Suprapubic skin (tissue), 4 donors: Measurements from ENCODE around the gene FBXL3. TPM values are rescaled to one million over a fixed set of nuclear protein-coding genes. Genes with fewer than 3 reads are reported as not detected.

ENCODE experiments used
- DNase-seq, 2 donors: peaks; one replicate each; pipeline ENCODE4 v3.0.0-alpha.2; 2019; ENCODE audit warnings: low spot score in 2 of 2
- H3K27ac ChIP-seq: fragments of 200-600 bp; sonication (generic); one replicate; pipeline ENCODE4 v1.5.1; 2019
- H3K27me3 ChIP-seq: fragments of 200-600 bp; sonication (generic); one replicate; pipeline ENCODE4 v1.5.1; 2019
- H3K36me3 ChIP-seq: fragments of 200-600 bp; sonication (generic); one replicate; pipeline ENCODE4 v1.5.1; 2019
- H3K4me1 ChIP-seq: fragments of 200-600 bp; sonication (generic); one replicate; pipeline ENCODE4 v1.5.1; 2019
- H3K4me3 ChIP-seq: fragments of 200-600 bp; sonication (generic); one replicate; pipeline ENCODE4 v1.5.1; 2019; ENCODE audit warnings: mild to moderate bottlenecking
- H3K9me3 ChIP-seq: fragments of 200-600 bp; sonication (generic); one replicate; pipeline ENCODE4 v1.5.1; 2019
- EP300 ChIP-seq: sonication (generic); formaldehyde crosslinking; IDR thresholded peaks from one replicate; pipeline ENCODE4 v1.6.1; 2017; ENCODE audit warnings: antibody characterized with exemption
- POLR2A ChIP-seq, 2 donors: fragments of 450-650 bp; IDR thresholded peaks; one replicate each; pipeline ENCODE4 v1.6.1; 2017; ENCODE audit warnings: antibody characterized with exemption in 2 of 2, mild to moderate bottlenecking in 2 of 2, moderate library complexity in 2 of 2
- POLR2AphosphoS5 ChIP-seq, 3 donors: sonication (generic); formaldehyde crosslinking; IDR thresholded peaks; one replicate each; pipeline ENCODE4 v1.6.1; 2017; ENCODE audit warnings: antibody characterized with exemption in 3 of 3
- WGBS: methylation state at CpG from one replicate; pipeline ENCODE4 v1.1.5; 2018; 5-methylcytosine and 5-hydroxymethylcytosine counted together
- total RNA-seq, 4 donors: library from RNA; depleted of rRNA; stranded (reverse); fragments of >200 nt; gene quantifications; one replicate each; pipeline ENCODE4 v1.1.0, GENCODE V29; 2016
- TF ChIP-seq, protein P1 (sequence below), 2 donors: fragments of 200-600 bp in 1 of 2; fragments of 450-650 bp in 1 of 2; sonication (generic) in 1 of 2; IDR thresholded peaks; one replicate each; pipeline ENCODE4 v1.5.1; 2016 to 2019; ENCODE audit warnings: antibody characterized with exemption in 2 of 2, mild to moderate bottlenecking in 1 of 2, moderate library complexity in 1 of 2

Gene FBXL3
- total RNA-seq, 4 donors from 2014 or later, result 59.1 to 86.2 (median 69.1) TPM

GRCh38 chr13:77047649-77048343 is 20.8 kb upstream of the FBXL3 start:
- Histone ChIP-seq H3K36me3 (peaks cover 70% of the 10 kb centered on the region), H3K9me3 (no peaks in the 10 kb centered on the region), H3K27me3 (no peaks in the 10 kb centered on the region), H3K4me1 (no peaks in the 10 kb centered on the region), H3K27ac (no peak overlapping the region), H3K4me3 (no peak overlapping the region)
- no peak for DNase-seq
- WGBS, result 92% methylated on average over 8 of the region's 8 CpGs
- TF ChIP-seq EP300, result no peak
- no peak for TF ChIP-seq POLR2A (IDR thresholded peaks at IDR 0.05)
- TF ChIP-seq POLR2AphosphoS5 (IDR thresholded peaks at IDR 0.05), result no peak
- TF ChIP-seq, protein P1, sequence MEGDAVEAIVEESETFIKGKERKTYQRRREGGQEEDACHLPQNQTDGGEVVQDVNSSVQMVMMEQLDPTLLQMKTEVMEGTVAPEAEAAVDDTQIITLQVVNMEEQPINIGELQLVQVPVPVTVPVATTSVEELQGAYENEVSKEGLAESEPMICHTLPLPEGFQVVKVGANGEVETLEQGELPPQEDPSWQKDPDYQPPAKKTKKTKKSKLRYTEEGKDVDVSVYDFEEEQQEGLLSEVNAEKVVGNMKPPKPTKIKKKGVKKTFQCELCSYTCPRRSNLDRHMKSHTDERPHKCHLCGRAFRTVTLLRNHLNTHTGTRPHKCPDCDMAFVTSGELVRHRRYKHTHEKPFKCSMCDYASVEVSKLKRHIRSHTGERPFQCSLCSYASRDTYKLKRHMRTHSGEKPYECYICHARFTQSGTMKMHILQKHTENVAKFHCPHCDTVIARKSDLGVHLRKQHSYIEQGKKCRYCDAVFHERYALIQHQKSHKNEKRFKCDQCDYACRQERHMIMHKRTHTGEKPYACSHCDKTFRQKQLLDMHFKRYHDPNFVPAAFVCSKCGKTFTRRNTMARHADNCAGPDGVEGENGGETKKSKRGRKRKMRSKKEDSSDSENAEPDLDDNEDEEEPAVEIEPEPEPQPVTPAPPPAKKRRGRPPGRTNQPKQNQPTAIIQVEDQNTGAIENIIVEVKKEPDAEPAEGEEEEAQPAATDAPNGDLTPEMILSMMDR (IDR thresholded peaks at IDR 0.05), result no peak

GRCh38 chr13:77042566-77043177 is 15.7 kb upstream of the FBXL3 start:
- WGBS, result 64% methylated on average over 5 of the region's 5 CpGs
- H3K27ac ChIP-seq, result no peak overlapping the region
- no peaks in the 10 kb centered on the region for H3K4me1 ChIP-seq
- TF ChIP-seq EP300 (no peak), POLR2AphosphoS5 (IDR thresholded peaks at IDR 0.05) (no peak), POLR2A (IDR thresholded peaks at IDR 0.05) (no peak)
- TF ChIP-seq, protein P1 (IDR thresholded peaks at IDR 0.05), result no peak
- H3K36me3 ChIP-seq, result peaks cover 23% of the 10 kb centered on the region
- no peak overlapping the region for H3K4me3 ChIP-seq
- H3K27me3 ChIP-seq, result no peaks in the 10 kb centered on the region
- DNase-seq, result no peak
- H3K9me3 ChIP-seq, result no peaks in the 10 kb centered on the region

DNA sequence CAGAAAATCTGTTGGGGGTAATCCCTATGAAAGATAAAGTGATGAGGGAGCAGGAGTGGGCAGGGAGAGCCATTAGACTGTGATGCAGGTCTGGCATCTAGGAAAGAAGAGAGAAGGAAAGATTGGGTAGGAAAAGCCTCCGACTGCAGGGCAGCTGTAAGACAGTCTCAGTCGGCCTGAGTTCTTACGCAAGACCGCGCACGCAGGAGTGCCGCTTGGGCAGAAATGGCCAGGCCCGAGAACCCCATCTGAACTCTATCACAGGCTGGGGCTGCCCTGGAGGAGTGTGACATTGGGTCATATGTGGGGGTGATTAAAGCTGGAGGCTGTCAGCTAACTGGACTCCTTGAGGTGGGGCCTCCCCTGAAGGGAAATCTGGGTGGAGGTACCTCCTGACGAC is 13.9 kb upstream of the FBXL3 start:
- no peak overlapping the region for H3K27ac ChIP-seq
- H3K9me3 ChIP-seq, result no peaks in the 10 kb centered on the region
- no peak for DNase-seq
- H3K36me3 ChIP-seq, result peaks cover 11% of the 10 kb centered on the region
- TF ChIP-seq POLR2A (IDR thresholded peaks at IDR 0.05) (no peak), POLR2AphosphoS5 (IDR thresholded peaks at IDR 0.05) (no peak)
- TF ChIP-seq, protein P1 (IDR thresholded peaks at IDR 0.05), result no peak
- no peaks in the 10 kb centered on the region for H3K27me3 ChIP-seq
- no peaks in the 10 kb centered on the region for H3K4me1 ChIP-seq
- no peak overlapping the region for H3K4me3 ChIP-seq
- 87% methylated on average over 9 of the region's 9 CpGs for WGBS

GRCh38 chr13:77040076-77040475 is 13.1 kb upstream of the FBXL3 start:
- Histone ChIP-seq H3K9me3 (no peaks in the 10 kb centered on the region), H3K27me3 (no peaks in the 10 kb centered on the region), H3K4me3 (no peak overlapping the region), H3K36me3 (peaks cover 8% of the 10 kb centered on the region), H3K27ac (no peak overlapping the region), H3K4me1 (no peaks in the 10 kb centered on the region)
- 93% methylated on average over 7 of the region's 7 CpGs for WGBS
- DNase-seq, result no peak
- TF ChIP-seq POLR2A (IDR thresholded peaks at IDR 0.05) (no peak), POLR2AphosphoS5 (IDR thresholded peaks at IDR 0.05) (no peak), EP300 (no peak)
- TF ChIP-seq, protein P1 (IDR thresholded peaks at IDR 0.05), result no peak

- no peaks in the 10 kb centered on the region for H3K4me1 ChIP-seq
- peaks cover 1% of the 10 kb centered on the region for H3K36me3 ChIP-seq
- no peaks in the 10 kb centered on the region for H3K9me3 ChIP-seq
- no peak for TF ChIP-seq EP300
- TF ChIP-seq, protein P1 (IDR thresholded peaks at IDR 0.05), result no peak
- no peak for TF ChIP-seq POLR2A (IDR thresholded peaks at IDR 0.05)
- TF ChIP-seq POLR2AphosphoS5 (IDR thresholded peaks at IDR 0.05), result no peak
- H3K27me3 ChIP-seq, result no peaks in the 10 kb centered on the region
- WGBS, result 67% methylated on average over 5 of the region's 5 CpGs
- no peak for DNase-seq
- H3K4me3 ChIP-seq, result no peak overlapping the region
- H3K27ac ChIP-seq, result no peak overlapping the region
These were observed 12.0 kb upstream of the FBXL3 start for GRCh38 chr13:77038907-77039480.
